Upper lobe of right lung (tissue), 1 donor: ENCODE results near the gene RPL18. TPM values are rescaled to one million over a fixed set of nuclear protein-coding genes. Genes with fewer than 3 reads are reported as not detected.

Source experiments
- ATAC-seq: fragments of 200-7000 bp; cut with Tn5 transposase; one replicate; pipeline ENCODE4 v1.9.1; 2020; ENCODE audit warnings: mild to moderate bottlenecking, moderate library complexity
- DNase-seq: peaks from one replicate; pipeline ENCODE4 v3.0.0-alpha.2; 2020
- H3K27ac ChIP-seq: fragments of 200-600 bp; one replicate; pipeline ENCODE4 v1.8.0; 2022
- H3K27me3 ChIP-seq: fragments of 200-600 bp; one replicate; pipeline ENCODE4 v1.8.0; 2022; ENCODE audit warnings: mild to moderate bottlenecking
- H3K36me3 ChIP-seq: fragments of 200-600 bp; one replicate; pipeline ENCODE4 v1.8.0; 2022
- H3K4me1 ChIP-seq: fragments of 200-600 bp; one replicate; pipeline ENCODE4 v1.8.0; 2022
- H3K4me3 ChIP-seq: fragments of 200-600 bp; one replicate; pipeline ENCODE4 v1.8.0; 2022; ENCODE audit warnings: mild to moderate bottlenecking
- H3K9me3 ChIP-seq: fragments of 200-600 bp; one replicate; pipeline ENCODE4 v1.8.0; 2022
- intact Hi-C: fragments of 100-400 bp; cut with DNase I; formaldehyde crosslinking; loops from one replicate; pipeline ENCODE4 v1.11.0; 2022
- total RNA-seq: library from RNA; stranded (reverse); fragmentation: NEBNext Ultra II Directional; extraction: Animal tissue kit (Norgen Biotek cat#: 25700); gene quantifications from one replicate; pipeline ENCODE4 v1.2.1, GENCODE V29; 2021
- TF ChIP-seq, protein P1 (sequence below): fragments of 200-600 bp; IDR thresholded peaks from one replicate; pipeline ENCODE4 v1.8.0; 2022; ENCODE audit warnings: antibody characterized with exemption
- donor health status: DM: no; HTN: yes; CAD: no; lungs with severe emphysema.

Gene RPL18
- total RNA-seq, 1 donor from 2014 or later: 1,025 TPM

DNA sequence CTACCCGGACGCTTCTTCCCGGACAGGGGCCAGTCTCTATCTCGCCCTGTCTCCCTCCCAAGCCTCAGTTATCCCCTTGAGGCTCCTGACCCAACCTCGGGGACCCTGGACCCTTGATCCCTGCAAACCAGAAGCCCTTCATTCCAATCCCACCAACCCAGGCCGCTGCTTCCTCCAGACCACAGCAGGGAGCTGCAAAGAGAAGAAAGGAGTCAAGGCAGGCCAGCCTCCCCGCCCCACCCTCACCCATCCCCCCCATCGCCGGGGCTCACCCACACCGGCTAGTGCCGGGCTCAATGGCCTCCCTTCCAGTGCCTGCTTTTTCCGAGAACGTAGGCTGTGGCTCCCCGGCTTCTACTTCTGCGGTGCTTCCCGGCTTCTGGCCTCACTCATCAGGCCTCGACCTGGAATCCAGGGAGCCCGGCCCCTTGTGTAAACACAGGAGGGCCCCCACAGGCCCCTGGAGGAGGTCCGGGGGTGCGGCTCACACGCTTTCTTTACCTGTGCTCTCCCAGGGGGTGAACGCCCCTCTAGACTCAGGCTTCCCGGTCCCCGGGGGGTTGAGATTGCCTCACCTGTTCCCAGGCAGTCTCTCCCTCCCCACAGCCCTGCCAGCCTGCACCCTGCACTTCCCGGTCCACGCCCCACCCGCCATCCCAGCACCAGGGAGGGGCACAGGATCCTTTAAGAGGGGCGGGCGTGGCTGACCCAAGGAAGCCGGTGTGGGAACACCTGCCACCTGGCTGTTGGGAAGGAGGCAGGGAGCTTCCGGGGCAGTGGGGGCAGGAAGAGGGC, 4.3 kb downstream of the RPL18 start, which contains the start of gene FAM83E:
TSS of gene FAM83E (minus strand) at position 641 of the 795 bp plus-strand sequence. CDS start 1,704 bp downstream, outside the sequence.
- H3K27me3 ChIP-seq: no peaks in the 10 kb centered on the region
- H3K4me3 ChIP-seq: peak within 1 kb of the TSS; percentile 42
- H3K36me3 ChIP-seq: peaks cover 30% of the 10 kb centered on the region
- no peaks in the 10 kb centered on the region for H3K9me3 ChIP-seq
- DNase-seq (peak; percentile 94), ATAC-seq (peak; percentile 73)
- peaks cover 27% of the 10 kb centered on the region for H3K4me1 ChIP-seq
- intact Hi-C loops: no loop called here
- peak within 1 kb of the TSS; percentile 79 for H3K27ac ChIP-seq
- TF ChIP-seq, protein P1, sequence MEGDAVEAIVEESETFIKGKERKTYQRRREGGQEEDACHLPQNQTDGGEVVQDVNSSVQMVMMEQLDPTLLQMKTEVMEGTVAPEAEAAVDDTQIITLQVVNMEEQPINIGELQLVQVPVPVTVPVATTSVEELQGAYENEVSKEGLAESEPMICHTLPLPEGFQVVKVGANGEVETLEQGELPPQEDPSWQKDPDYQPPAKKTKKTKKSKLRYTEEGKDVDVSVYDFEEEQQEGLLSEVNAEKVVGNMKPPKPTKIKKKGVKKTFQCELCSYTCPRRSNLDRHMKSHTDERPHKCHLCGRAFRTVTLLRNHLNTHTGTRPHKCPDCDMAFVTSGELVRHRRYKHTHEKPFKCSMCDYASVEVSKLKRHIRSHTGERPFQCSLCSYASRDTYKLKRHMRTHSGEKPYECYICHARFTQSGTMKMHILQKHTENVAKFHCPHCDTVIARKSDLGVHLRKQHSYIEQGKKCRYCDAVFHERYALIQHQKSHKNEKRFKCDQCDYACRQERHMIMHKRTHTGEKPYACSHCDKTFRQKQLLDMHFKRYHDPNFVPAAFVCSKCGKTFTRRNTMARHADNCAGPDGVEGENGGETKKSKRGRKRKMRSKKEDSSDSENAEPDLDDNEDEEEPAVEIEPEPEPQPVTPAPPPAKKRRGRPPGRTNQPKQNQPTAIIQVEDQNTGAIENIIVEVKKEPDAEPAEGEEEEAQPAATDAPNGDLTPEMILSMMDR: no peak

DNA sequence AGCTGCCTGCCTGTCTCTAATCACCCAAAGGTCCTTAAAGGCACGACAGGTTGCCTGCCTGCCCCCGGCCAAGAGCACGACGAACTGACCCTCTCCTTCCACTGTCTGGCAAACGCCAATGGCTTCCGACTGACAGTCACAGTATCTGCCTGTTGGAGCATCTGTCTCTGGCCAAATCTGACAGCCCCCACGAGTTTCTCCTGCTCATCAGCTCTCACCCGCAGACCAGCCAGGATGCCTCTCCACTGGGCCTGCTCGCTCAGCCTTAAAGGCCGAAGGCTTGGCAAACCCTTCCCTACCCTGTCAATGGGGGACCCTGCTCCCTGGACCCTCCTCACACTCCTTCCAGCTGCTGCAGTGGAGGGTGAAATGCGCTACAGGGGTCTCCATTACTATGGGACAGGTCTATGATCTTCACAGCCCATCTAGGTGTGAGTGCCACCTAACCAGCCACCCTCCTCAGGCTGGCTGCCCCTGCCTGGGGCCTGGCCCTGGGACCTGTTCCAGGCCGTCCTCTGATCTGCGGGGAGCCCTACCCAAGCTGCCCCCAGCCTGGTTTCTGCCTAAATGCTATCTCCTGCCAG, 5.0 kb downstream of the RPL18 start:
- peaks cover 30% of the 10 kb centered on the region for H3K36me3 ChIP-seq
- H3K9me3 ChIP-seq: no peaks in the 10 kb centered on the region
- H3K4me1 ChIP-seq: peaks cover 27% of the 10 kb centered on the region
- intact Hi-C loops: no loop called here
- H3K27ac ChIP-seq: peak overlapping the region; percentile 79
- TF ChIP-seq, protein P1: no peak
- H3K27me3 ChIP-seq: no peaks in the 10 kb centered on the region
- ATAC-seq (no peak), DNase-seq (no peak)
- H3K4me3 ChIP-seq: peak overlapping the region; percentile 42

DNA sequence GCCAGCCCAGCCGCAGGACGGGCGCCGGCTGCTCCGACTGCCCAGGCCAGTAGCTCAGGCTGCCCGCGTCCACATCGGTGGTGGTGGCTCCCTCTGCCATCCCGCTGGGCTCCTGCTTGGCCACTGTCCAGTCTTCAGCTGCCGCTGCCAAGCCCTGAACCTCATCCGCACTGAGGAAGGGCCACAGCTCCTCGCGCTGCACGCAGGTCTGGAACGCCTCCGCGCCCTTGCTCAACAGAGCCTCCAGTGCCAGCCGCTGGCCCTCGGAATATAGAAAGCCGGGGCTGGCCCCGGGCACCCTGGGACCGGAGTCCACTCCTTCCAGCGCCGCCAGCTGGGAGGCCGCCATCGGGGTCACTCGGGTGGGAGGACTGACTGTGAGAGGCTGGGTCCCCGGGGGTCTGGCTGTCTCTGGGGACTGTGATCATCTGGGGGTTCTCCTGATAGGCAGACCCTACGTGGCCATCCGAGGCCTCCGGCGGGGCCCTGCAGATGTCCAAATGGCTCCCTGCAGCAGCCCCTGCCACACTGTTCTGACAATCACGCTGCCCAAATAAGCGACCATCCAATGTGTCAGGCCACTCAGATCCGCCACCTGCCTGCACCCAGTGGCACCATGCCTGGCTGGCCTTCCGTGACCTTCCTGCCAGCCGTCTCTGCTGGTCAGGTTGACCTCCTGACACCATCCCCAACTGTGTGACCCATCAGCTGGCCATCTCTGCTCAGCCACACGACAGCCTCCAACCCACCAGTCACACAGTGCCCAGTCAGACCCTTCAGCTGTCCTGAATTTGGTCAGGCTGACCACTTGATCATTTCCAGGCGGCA, 5.7 kb downstream of the RPL18 start:
- ATAC-seq (peak; percentile 4), DNase-seq (peak; percentile 78)
- Histone ChIP-seq H3K4me3 (peak overlapping the region; percentile 42), H3K4me1 (peaks cover 25% of the 10 kb centered on the region), H3K9me3 (no peaks in the 10 kb centered on the region), H3K27ac (no peak overlapping the region), H3K27me3 (no peaks in the 10 kb centered on the region), H3K36me3 (peaks cover 30% of the 10 kb centered on the region)
- TF ChIP-seq, protein P1: no peak
- intact Hi-C loops: no loop called here

DNA sequence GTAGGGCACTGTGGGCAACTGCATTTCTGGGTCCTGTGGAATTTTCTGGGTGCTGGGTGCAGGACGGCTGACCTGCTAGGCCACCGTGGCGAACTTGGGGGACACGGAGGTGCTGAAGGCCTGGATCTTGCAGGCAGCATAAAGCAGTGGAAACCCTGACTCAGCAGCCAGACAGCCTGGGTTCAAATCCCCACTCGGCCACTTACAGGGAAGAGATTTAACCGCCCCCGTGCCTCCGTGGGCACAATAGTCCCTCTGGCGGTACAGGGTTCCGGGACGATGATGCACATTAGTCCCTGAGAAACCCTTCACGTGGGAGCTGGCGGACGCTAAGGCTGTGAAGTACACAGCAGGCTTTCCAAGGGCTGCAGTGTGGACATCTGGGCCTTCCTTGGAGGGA, 7.1 kb downstream of the RPL18 start:
- Histone ChIP-seq H3K4me3 (no peak overlapping the region), H3K9me3 (no peaks in the 10 kb centered on the region)
- intact Hi-C loops: no loop called here

DNA sequence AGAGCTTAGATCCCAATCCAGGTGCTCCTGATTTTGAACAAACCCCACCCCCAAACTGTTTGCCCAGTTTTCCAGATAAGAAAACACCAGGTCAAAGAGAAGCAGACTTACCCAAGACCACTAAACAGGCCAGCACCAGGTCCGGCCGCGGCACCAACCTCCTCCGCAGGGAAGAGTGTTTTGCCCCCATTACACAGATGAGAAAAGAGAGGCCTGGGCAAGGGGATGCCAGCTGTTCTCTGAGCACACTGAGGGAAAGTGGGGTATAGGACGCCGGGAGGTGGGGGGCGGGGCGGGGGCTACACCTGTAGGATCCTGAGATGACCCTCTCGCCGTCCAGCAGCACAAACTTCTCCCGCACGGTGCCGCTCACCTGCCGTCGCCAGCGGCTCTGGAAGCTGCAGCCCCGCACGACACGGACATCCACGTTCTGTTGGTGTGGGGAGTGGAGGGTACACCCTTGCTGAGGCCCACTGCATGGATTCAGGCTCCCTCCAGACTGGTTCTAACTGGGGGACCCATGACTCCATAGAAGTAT, 9.3 kb downstream of the RPL18 start:
- ATAC-seq (no peak), DNase-seq (no peak)
- H3K27me3 ChIP-seq: no peaks in the 10 kb centered on the region
- H3K27ac ChIP-seq: no peak overlapping the region
- TF ChIP-seq, protein P1: no peak
- H3K36me3 ChIP-seq: no peaks in the 10 kb centered on the region
- H3K4me1 ChIP-seq: no peaks in the 10 kb centered on the region
- no peak overlapping the region for H3K4me3 ChIP-seq
- intact Hi-C loops: no loop called here
- H3K9me3 ChIP-seq: no peaks in the 10 kb centered on the region

More for the DNA sequence above, 7.1 kb downstream of the RPL18 start:
- TF ChIP-seq, protein P1: no peak
- H3K27me3 ChIP-seq: no peaks in the 10 kb centered on the region
- ATAC-seq (no peak), DNase-seq (no peak)
- peaks cover 13% of the 10 kb centered on the region for H3K4me1 ChIP-seq
- H3K36me3 ChIP-seq: peaks cover 22% of the 10 kb centered on the region
- H3K27ac ChIP-seq: no peak overlapping the region
